Neural progenitor cell (in vitro differentiated cells): ENCODE measurements around the gene MSH3. TPM values are rescaled to one million over a fixed set of nuclear protein-coding genes. Genes with fewer than 3 reads are reported as not detected.

Source experiments
- DNase-seq: peaks from one replicate; pipeline ENCODE4 v3.0.0-alpha.2; 2016; ENCODE audit warnings: low spot score
- H2AFZ ChIP-seq: fragments of 200-600 bp; sonication (generic); replicated peaks from 2 replicates; pipeline ENCODE4 v1.6.1; 2016; ENCODE audit warnings: antibody characterized with exemption
- H3F3A ChIP-seq: fragments of 200-600 bp; sonication (generic); 2 replicates; pipeline ENCODE4 v1.6.1; 2016; ENCODE audit warnings: antibody characterized with exemption, low read depth
- H3K27ac ChIP-seq: fragments of 200-600 bp; sonication (generic); 2 replicates; pipeline ENCODE4 v1.5.1; 2016; ENCODE audit warnings: mild to moderate bottlenecking
- H3K27me3 ChIP-seq: fragments of 200-600 bp; sonication (generic); 2 replicates; pipeline ENCODE4 v1.6.1; 2016; ENCODE audit warnings: mild to moderate bottlenecking, moderate library complexity
- H3K36me3 ChIP-seq: fragments of 200-600 bp; sonication (generic); 2 replicates; pipeline ENCODE4 v1.5.1; 2016
- H3K4me1 ChIP-seq: fragments of 200-600 bp; sonication (generic); 2 replicates; pipeline ENCODE4 v1.6.1; 2016; ENCODE audit warnings: mixed run types
- H3K4me2 ChIP-seq: fragments of 200-600 bp; sonication (generic); 2 replicates; pipeline ENCODE4 v1.6.1; 2016
- H3K4me3 ChIP-seq: fragments of 200-600 bp; sonication (generic); 2 replicates; pipeline ENCODE4 v1.5.1; 2016
- H3K79me2 ChIP-seq: fragments of 200-600 bp; sonication (generic); 2 replicates; pipeline ENCODE4 v1.6.1; 2016; ENCODE audit warnings: low read depth
- H3K9ac ChIP-seq: fragments of 200-600 bp; sonication (generic); 2 replicates; pipeline ENCODE4 v1.6.1; 2016
- H3K9me3 ChIP-seq: fragments of 200-600 bp; sonication (generic); 2 replicates; pipeline ENCODE4 v1.5.1; 2016; ENCODE audit warnings: low read depth
- H4K20me1 ChIP-seq: fragments of 200-600 bp; sonication (generic); 2 replicates; pipeline ENCODE4 v1.6.1; 2016; ENCODE audit warnings: low read depth
- H3K27ac Mint-ChIP-seq: 3 replicates; pipeline ENCODE4 v1.8.0; 2021; ENCODE audit warnings: mixed read lengths
- H3K27me3 Mint-ChIP-seq: 2 replicates; pipeline ENCODE4 v1.8.0; 2022; ENCODE audit warnings: low read depth, mild to moderate bottlenecking, inconsistent platforms, moderate library complexity, mixed read lengths; ENCODE audit not compliant: insufficient read depth
- H3K36me3 Mint-ChIP-seq: 3 replicates; pipeline ENCODE4 v1.8.0; 2021; ENCODE audit warnings: mixed read lengths
- H3K4me1 Mint-ChIP-seq: 3 replicates; pipeline ENCODE4 v1.8.0; 2021; ENCODE audit warnings: mixed read lengths
- H3K4me3 Mint-ChIP-seq: 3 replicates; pipeline ENCODE4 v1.8.0; 2021; ENCODE audit warnings: mild to moderate bottlenecking, moderate library complexity, mixed read lengths
- H3K9me3 Mint-ChIP-seq: 3 replicates; pipeline ENCODE4 v1.8.0; 2020; ENCODE audit warnings: mixed read lengths
- EZH2 ChIP-seq: fragments of 200-600 bp; sonication (generic); IDR thresholded peaks from 2 replicates; pipeline ENCODE4 v1.6.1; 2017; ENCODE audit warnings: antibody characterized with exemption, mild to moderate bottlenecking, moderate library complexity
- EZH2phosphoT487 ChIP-seq: fragments of 200-600 bp; sonication (generic); IDR thresholded peaks from 2 replicates; pipeline ENCODE4 v1.6.1; 2017; ENCODE audit warnings: antibody characterized with exemption
- total RNA-seq: library from RNA; depleted of rRNA; stranded (reverse); fragments of >200 nt; gene quantifications from 2 replicates; pipeline ENCODE4 v1.2.3, GENCODE V29; 2015; ENCODE audit warnings: low replicate concordance
- TF ChIP-seq, protein P1 (sequence below): fragments of 200-600 bp; sonication (generic); IDR thresholded peaks from 2 replicates; pipeline ENCODE4 v1.5.1; 2017; ENCODE audit warnings: antibody characterized with exemption, mild to moderate bottlenecking

Gene MSH3
- total RNA-seq, 1 donor from 2014 or later: 26.1 TPM

DNA sequence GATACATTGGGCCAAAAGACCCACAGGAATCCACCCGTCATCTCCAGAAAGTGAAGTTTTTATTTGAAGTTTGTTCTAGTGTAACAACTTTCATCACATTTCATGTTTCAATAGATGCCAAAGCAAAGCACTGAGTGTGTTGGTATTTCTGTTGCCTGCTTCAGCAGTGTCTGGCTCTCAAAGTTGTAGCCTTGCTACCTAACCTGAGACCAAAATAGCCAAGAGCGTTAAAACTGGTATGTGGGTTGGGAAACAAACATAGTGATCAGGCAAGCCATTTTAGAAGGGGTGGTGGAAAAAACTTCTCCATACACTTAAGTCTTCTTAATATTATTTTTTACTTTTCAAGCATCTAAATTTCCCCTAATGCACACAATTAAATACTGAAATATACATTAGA is 150.6 kb downstream of the MSH3 start:
- Histone ChIP-seq H4K20me1 (no peaks in the 10 kb centered on the region), H3F3A (no peaks in the 10 kb centered on the region), H3K79me2 (no peaks in the 10 kb centered on the region), H3K36me3 (no peaks in the 10 kb centered on the region), H3K4me3 (no peak overlapping the region), H3K27ac (no peak overlapping the region), H3K9ac (no peak overlapping the region), H3K4me1 (no peaks in the 10 kb centered on the region), H3K27me3 (no peaks in the 10 kb centered on the region), H3K4me2 (no peak overlapping the region), H2AFZ (no peak overlapping the region), H3K9me3 (no peaks in the 10 kb centered on the region)
- H3K36me3 Mint-ChIP-seq: peaks cover 15% of the 10 kb centered on the region
- peaks cover 4% of the 10 kb centered on the region for H3K9me3 Mint-ChIP-seq
- H3K27ac Mint-ChIP-seq: no peak overlapping the region
- TF ChIP-seq EZH2 (no peak), EZH2phosphoT487 (no peak)
- TF ChIP-seq, protein P1, sequence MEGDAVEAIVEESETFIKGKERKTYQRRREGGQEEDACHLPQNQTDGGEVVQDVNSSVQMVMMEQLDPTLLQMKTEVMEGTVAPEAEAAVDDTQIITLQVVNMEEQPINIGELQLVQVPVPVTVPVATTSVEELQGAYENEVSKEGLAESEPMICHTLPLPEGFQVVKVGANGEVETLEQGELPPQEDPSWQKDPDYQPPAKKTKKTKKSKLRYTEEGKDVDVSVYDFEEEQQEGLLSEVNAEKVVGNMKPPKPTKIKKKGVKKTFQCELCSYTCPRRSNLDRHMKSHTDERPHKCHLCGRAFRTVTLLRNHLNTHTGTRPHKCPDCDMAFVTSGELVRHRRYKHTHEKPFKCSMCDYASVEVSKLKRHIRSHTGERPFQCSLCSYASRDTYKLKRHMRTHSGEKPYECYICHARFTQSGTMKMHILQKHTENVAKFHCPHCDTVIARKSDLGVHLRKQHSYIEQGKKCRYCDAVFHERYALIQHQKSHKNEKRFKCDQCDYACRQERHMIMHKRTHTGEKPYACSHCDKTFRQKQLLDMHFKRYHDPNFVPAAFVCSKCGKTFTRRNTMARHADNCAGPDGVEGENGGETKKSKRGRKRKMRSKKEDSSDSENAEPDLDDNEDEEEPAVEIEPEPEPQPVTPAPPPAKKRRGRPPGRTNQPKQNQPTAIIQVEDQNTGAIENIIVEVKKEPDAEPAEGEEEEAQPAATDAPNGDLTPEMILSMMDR: no peak
- H3K27me3 Mint-ChIP-seq: no peaks in the 10 kb centered on the region
- no peaks in the 10 kb centered on the region for H3K4me1 Mint-ChIP-seq
- no peak overlapping the region for H3K4me3 Mint-ChIP-seq
- no peak for DNase-seq

GRCh38 chr5:80806929-80807328 is 152.5 kb downstream of the MSH3 start:
- Histone ChIP-seq H4K20me1 (no peaks in the 10 kb centered on the region), H3K27ac (no peak overlapping the region), H3K27me3 (no peaks in the 10 kb centered on the region), H3K9me3 (no peaks in the 10 kb centered on the region), H3K4me2 (no peak overlapping the region), H3K9ac (no peak overlapping the region), H3K4me3 (no peak overlapping the region), H3F3A (no peaks in the 10 kb centered on the region), H3K79me2 (no peaks in the 10 kb centered on the region), H2AFZ (no peak overlapping the region), H3K36me3 (no peaks in the 10 kb centered on the region), H3K4me1 (no peaks in the 10 kb centered on the region)
- no peak for DNase-seq
- H3K4me1 Mint-ChIP-seq: no peaks in the 10 kb centered on the region
- H3K4me3 Mint-ChIP-seq: no peak overlapping the region
- H3K36me3 Mint-ChIP-seq: peaks cover 12% of the 10 kb centered on the region
- no peaks in the 10 kb centered on the region for H3K27me3 Mint-ChIP-seq
- no peak overlapping the region for H3K27ac Mint-ChIP-seq
- no peak for TF ChIP-seq EZH2phosphoT487
- no peak for TF ChIP-seq EZH2
- TF ChIP-seq, protein P1: no peak
- H3K9me3 Mint-ChIP-seq: peaks cover 4% of the 10 kb centered on the region

GRCh38 chr5:80809451-80809850 is 155.0 kb downstream of the MSH3 start:
- TF ChIP-seq, protein P1: no peak
- no peak for TF ChIP-seq EZH2phosphoT487
- TF ChIP-seq EZH2: no peak
- Histone ChIP-seq H3K9ac (no peak overlapping the region), H3K27ac (no peak overlapping the region), H3F3A (no peaks in the 10 kb centered on the region), H3K4me2 (no peak overlapping the region), H3K27me3 (no peaks in the 10 kb centered on the region), H3K79me2 (no peaks in the 10 kb centered on the region), H3K4me3 (no peak overlapping the region), H4K20me1 (no peaks in the 10 kb centered on the region), H2AFZ (no peak overlapping the region), H3K9me3 (no peaks in the 10 kb centered on the region), H3K36me3 (no peaks in the 10 kb centered on the region), H3K4me1 (no peaks in the 10 kb centered on the region)
- Mint-ChIP-seq H3K27me3 (no peaks in the 10 kb centered on the region), H3K4me1 (no peaks in the 10 kb centered on the region), H3K27ac (no peak overlapping the region), H3K4me3 (no peak overlapping the region), H3K36me3 (peaks cover 2% of the 10 kb centered on the region), H3K9me3 (no peaks in the 10 kb centered on the region)
- DNase-seq: no peak
